Neural progenitor cell (in vitro differentiated cells): ENCODE measurements around the gene VCL.

Source experiments
- EZH2 ChIP-seq: fragments of 200-600 bp; sonication (generic); IDR thresholded peaks from 2 replicates; pipeline ENCODE4 v1.6.1; 2017; ENCODE audit warnings: antibody characterized with exemption, mild to moderate bottlenecking, moderate library complexity
- EZH2phosphoT487 ChIP-seq: fragments of 200-600 bp; sonication (generic); IDR thresholded peaks from 2 replicates; pipeline ENCODE4 v1.6.1; 2017; ENCODE audit warnings: antibody characterized with exemption
- TF ChIP-seq, protein P1 (sequence below): fragments of 200-600 bp; sonication (generic); IDR thresholded peaks from 2 replicates; pipeline ENCODE4 v1.5.1; 2017; ENCODE audit warnings: antibody characterized with exemption, mild to moderate bottlenecking

GRCh38 chr10:74011770-74012169 lies 13.9 kb downstream of the VCL start:
- no peak for TF ChIP-seq EZH2phosphoT487
- TF ChIP-seq, protein P1, sequence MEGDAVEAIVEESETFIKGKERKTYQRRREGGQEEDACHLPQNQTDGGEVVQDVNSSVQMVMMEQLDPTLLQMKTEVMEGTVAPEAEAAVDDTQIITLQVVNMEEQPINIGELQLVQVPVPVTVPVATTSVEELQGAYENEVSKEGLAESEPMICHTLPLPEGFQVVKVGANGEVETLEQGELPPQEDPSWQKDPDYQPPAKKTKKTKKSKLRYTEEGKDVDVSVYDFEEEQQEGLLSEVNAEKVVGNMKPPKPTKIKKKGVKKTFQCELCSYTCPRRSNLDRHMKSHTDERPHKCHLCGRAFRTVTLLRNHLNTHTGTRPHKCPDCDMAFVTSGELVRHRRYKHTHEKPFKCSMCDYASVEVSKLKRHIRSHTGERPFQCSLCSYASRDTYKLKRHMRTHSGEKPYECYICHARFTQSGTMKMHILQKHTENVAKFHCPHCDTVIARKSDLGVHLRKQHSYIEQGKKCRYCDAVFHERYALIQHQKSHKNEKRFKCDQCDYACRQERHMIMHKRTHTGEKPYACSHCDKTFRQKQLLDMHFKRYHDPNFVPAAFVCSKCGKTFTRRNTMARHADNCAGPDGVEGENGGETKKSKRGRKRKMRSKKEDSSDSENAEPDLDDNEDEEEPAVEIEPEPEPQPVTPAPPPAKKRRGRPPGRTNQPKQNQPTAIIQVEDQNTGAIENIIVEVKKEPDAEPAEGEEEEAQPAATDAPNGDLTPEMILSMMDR, result no peak
- no peak for TF ChIP-seq EZH2
